ENCODE results near the gene KRTAP10-5. TPM values are rescaled to one million over a fixed set of nuclear protein-coding genes. Genes with fewer than 3 reads are reported as not detected.

The KRTAP10-5 gene
- total RNA-seq, 1 donor from 2014 or later: not detected

GRCh38 chr21:44533121-44533890, 47.1 kb downstream of the KRTAP10-5 start:
- TF ChIP-seq, protein P1, sequence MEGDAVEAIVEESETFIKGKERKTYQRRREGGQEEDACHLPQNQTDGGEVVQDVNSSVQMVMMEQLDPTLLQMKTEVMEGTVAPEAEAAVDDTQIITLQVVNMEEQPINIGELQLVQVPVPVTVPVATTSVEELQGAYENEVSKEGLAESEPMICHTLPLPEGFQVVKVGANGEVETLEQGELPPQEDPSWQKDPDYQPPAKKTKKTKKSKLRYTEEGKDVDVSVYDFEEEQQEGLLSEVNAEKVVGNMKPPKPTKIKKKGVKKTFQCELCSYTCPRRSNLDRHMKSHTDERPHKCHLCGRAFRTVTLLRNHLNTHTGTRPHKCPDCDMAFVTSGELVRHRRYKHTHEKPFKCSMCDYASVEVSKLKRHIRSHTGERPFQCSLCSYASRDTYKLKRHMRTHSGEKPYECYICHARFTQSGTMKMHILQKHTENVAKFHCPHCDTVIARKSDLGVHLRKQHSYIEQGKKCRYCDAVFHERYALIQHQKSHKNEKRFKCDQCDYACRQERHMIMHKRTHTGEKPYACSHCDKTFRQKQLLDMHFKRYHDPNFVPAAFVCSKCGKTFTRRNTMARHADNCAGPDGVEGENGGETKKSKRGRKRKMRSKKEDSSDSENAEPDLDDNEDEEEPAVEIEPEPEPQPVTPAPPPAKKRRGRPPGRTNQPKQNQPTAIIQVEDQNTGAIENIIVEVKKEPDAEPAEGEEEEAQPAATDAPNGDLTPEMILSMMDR (conservative IDR thresholded peaks at IDR 0.05; ENCODE audit: low read depth, low read length): no peak
- H3K4me3 ChIP-seq (ENCODE audit: low read depth, low read length): no peak overlapping the region
- no peak for DNase-seq (ENCODE audit: low read depth)

DNA sequence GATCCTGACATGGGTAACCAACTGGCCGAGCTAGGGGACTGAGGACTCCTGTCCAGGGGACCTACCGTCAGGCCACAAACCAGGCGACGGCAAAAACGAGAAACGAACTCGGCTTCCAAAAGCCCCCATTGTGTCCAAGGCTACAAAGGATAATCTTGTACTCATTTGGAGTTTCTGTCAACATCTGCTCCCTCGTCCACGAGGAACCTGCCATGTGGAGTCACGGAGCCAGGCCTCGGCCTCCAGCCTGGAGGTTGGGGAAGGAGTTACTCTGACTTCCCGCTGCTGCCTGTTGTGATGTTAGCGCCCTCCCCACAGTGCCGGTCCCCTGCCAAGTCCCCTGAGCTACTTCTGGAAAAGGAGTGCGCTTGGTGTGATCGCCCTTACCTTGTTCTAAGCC, 47.7 kb downstream of the KRTAP10-5 start:
- TF ChIP-seq, protein P1 (conservative IDR thresholded peaks at IDR 0.05; ENCODE audit: low read depth, low read length): no peak

GRCh38 chr21:44531606-44532564, 48.5 kb downstream of the KRTAP10-5 start:
- H3K4me3 ChIP-seq (ENCODE audit: low read depth, low read length): no peak overlapping the region
- no peak for DNase-seq (ENCODE audit: low read depth)
- TF ChIP-seq, protein P1 (conservative IDR thresholded peaks at IDR 0.05; ENCODE audit: low read depth, low read length): no peak

More for the DNA sequence above, 47.7 kb downstream of the KRTAP10-5 start:
- H3K4me3 ChIP-seq (ENCODE audit: low read depth, low read length): no peak overlapping the region
- DNase-seq (ENCODE audit: low read depth): no peak

- no peak for DNase-seq (ENCODE audit: low read depth)
- no peak overlapping the region for H3K4me3 ChIP-seq (ENCODE audit: low read depth, low read length)
- TF ChIP-seq, protein P1 (conservative IDR thresholded peaks at IDR 0.05; ENCODE audit: low read depth, low read length): no peak
These were observed 49.4 kb downstream of the KRTAP10-5 start for GRCh38 chr21:44530903-44531605.

DNA sequence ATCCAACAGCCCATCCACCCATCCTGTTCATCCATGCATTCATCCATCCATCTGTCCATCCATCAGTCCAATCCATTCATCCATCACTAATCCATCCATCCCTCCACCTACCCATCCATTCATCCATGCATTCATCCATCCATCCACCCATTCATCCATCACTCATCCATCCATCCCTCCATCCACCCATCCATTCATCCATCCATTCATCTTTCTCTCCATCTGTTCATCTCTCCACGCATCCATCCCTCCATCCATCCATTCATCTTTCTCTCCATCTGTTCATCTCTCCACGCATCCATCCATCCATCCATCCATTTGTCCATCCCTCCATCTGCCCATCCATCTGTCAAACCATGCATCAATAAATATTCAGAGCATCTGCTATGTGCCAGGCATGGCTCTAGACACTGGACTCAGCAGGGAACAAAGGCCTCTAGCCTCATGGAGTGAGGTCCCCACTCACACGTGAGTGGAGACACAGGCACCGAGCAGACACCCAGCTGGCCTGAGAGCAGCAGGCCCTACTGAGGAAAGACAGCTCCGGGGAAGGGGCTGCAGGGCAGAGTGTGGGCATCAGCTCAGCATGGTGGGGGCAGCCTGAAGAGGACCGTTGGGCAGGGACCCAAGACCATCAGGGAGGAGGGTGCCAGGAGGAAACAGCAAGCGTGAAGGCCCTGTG, 50.0 kb downstream of the KRTAP10-5 start:
- TF ChIP-seq, protein P1 (conservative IDR thresholded peaks at IDR 0.05; ENCODE audit: low read depth, low read length): no peak

DNA sequence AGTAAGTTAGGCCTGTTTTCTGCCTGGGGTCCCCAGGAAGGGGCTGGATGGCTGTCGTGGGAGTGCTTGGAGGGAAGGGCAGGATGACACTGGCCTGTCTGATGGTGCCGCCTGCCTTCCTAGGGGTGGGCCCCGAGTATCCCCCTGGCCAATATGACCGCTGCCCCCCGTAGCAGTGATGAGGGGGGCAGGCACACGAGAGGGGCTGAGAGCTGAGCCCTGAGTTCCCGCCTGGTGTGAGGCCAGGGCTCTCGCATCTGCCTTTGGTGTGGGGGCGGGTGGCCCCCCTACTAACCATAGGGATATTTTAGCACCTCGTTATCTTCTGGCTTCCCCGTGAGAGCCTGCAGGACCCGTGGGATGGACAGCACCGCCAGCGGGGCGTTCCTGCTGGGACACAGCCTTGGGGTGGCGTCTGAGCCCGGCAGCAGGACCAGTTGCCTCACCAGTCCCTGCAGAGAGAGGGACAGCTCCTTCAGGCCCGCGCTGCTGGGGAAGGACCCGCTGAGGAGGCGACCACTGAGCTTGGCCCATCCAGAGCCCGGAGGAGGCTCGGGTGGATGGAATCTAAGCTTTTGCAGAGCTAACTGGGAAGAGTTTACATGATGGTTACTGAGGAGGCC, 50.8 kb downstream of the KRTAP10-5 start:
- no peak for DNase-seq (ENCODE audit: low read depth)
- TF ChIP-seq, protein P1 (conservative IDR thresholded peaks at IDR 0.05; ENCODE audit: low read depth, low read length): no peak
- H3K4me3 ChIP-seq (ENCODE audit: low read depth, low read length): no peak overlapping the region

More for the DNA sequence above, 50.0 kb downstream of the KRTAP10-5 start:
- H3K4me3 ChIP-seq (ENCODE audit: low read depth, low read length): no peak overlapping the region
- DNase-seq (ENCODE audit: low read depth): no peak
